OCI-LY1 (cell line): Measurements from ENCODE around the gene AWAT1.

Source experiments
- EZH2 ChIP-seq: fragments of 200-600 bp; sonication (generic), shearing (Covaris generic); IDR thresholded peaks from 2 replicates; pipeline ENCODE4 v1.8.0; 2017; ENCODE audit warnings: borderline replicate concordance, mixed run types, mild to moderate bottlenecking, antibody characterized with exemption, low read length, moderate library complexity, mixed read lengths
- TF ChIP-seq, protein P1 (sequence below): fragments of 200-600 bp; sonication (generic), shearing (Covaris generic); IDR thresholded peaks from 2 replicates; pipeline ENCODE4 v1.5.1; 2017; ENCODE audit warnings: mild to moderate bottlenecking, antibody characterized with exemption, low read length, moderate library complexity, mixed read lengths

DNA sequence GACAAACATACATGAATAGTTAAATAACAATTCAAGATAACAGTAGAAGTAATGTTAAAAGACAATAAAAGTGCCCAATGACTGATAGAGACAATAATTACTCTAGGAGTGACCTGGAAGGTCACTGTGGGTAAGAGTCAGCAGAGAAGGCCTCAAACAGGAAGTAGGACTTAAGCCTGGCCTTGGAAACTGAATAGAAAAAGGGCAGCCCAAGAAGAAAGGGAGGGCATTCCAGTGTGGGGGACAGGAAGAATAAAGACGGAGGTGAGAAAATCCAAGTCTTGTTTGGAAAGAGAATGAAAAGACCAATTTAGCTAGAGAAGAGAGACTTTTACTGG lies 19.6 kb downstream of the AWAT1 start:
- TF ChIP-seq, protein P1, sequence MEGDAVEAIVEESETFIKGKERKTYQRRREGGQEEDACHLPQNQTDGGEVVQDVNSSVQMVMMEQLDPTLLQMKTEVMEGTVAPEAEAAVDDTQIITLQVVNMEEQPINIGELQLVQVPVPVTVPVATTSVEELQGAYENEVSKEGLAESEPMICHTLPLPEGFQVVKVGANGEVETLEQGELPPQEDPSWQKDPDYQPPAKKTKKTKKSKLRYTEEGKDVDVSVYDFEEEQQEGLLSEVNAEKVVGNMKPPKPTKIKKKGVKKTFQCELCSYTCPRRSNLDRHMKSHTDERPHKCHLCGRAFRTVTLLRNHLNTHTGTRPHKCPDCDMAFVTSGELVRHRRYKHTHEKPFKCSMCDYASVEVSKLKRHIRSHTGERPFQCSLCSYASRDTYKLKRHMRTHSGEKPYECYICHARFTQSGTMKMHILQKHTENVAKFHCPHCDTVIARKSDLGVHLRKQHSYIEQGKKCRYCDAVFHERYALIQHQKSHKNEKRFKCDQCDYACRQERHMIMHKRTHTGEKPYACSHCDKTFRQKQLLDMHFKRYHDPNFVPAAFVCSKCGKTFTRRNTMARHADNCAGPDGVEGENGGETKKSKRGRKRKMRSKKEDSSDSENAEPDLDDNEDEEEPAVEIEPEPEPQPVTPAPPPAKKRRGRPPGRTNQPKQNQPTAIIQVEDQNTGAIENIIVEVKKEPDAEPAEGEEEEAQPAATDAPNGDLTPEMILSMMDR = no peak
- no peak for TF ChIP-seq EZH2
